SK-N-SH treated with all-trans-retinoic acid at 6 μM for 48 hours (cell line): ENCODE data around the gene ZC2HC1B.

Experiments
- ATAC-seq: fragments of 200-7000 bp; cut with Tn5 transposase; 3 replicates; pipeline ENCODE4 v1.9.1; 2020; ENCODE audit warnings: mild to moderate bottlenecking, moderate library complexity
- ARNTL ChIP-seq: fragments of 450-650 bp; formaldehyde crosslinking; IDR thresholded peaks from 2 replicates; pipeline ENCODE4 v1.5.0; 2020; ENCODE audit warnings: low read depth, mild to moderate bottlenecking, moderate library complexity, borderline replicate concordance
- BACH2 ChIP-seq: fragments of 250-450 bp; sonication (Bioruptor Pico); IDR thresholded peaks from 2 replicates; pipeline ENCODE4 v1.9.0; 2021; ENCODE audit warnings: mild to moderate bottlenecking, borderline replicate concordance
- CSDC2 ChIP-seq: fragments of 250-450 bp; sonication (Bioruptor Pico); IDR thresholded peaks from 2 replicates; pipeline ENCODE4 v1.5.0; 2020; ENCODE audit warnings: mild to moderate bottlenecking, moderate library complexity
- ESRRG ChIP-seq: fragments of 250-450 bp; sonication (Bioruptor Pico); IDR thresholded peaks from 2 replicates; pipeline ENCODE4 v1.6.1; 2021; ENCODE audit warnings: mild to moderate bottlenecking
- GLIS3 ChIP-seq: fragments of 250-450 bp; sonication (Bioruptor Pico); IDR thresholded peaks from 2 replicates; pipeline ENCODE4 v1.5.0; 2020; ENCODE audit warnings: mild to moderate bottlenecking, moderate library complexity
- ISL1 ChIP-seq: fragments of 250-450 bp; sonication (Bioruptor Pico); IDR thresholded peaks from 2 replicates; pipeline ENCODE4 v2.1.2; 2022; ENCODE audit warnings: mild to moderate bottlenecking, moderate library complexity
- OSR1 ChIP-seq: fragments of 250-450 bp; sonication (Bioruptor Pico); IDR thresholded peaks from 2 replicates; pipeline ENCODE4 v1.8.0; 2022; ENCODE audit warnings: moderate library complexity, mild to moderate bottlenecking, inconsistent platforms
- PPARA ChIP-seq: fragments of 250-450 bp; sonication (Bioruptor Pico); IDR thresholded peaks from 2 replicates; pipeline ENCODE4 v1.5.0; 2020; ENCODE audit warnings: mild to moderate bottlenecking, borderline replicate concordance
- RARB ChIP-seq: fragments of 250-450 bp; sonication (Bioruptor Pico); IDR thresholded peaks from 2 replicates; pipeline ENCODE4 v1.8.0; 2021; ENCODE audit warnings: mild to moderate bottlenecking, moderate library complexity
- SNAI2 ChIP-seq: fragments of 250-450 bp; sonication (Bioruptor Pico); IDR thresholded peaks from 2 replicates; pipeline ENCODE4 v1.5.0; 2020; ENCODE audit warnings: mild to moderate bottlenecking, moderate library complexity
- TCF4 ChIP-seq: fragments of 250-450 bp; sonication (Bioruptor Pico); IDR thresholded peaks from 2 replicates; pipeline ENCODE4 v1.8.0; 2021; ENCODE audit warnings: mild to moderate bottlenecking, moderate library complexity, borderline replicate concordance
- TOX ChIP-seq: fragments of 250-450 bp; sonication (Bioruptor Pico); IDR thresholded peaks from 2 replicates; pipeline ENCODE4 v1.8.0; 2021; ENCODE audit warnings: mild to moderate bottlenecking, moderate library complexity, borderline replicate concordance
- ZFP3 ChIP-seq: fragments of 250-450 bp; sonication (Bioruptor Pico); IDR thresholded peaks from 2 replicates; pipeline ENCODE4 v1.5.0; 2020; ENCODE audit warnings: mild to moderate bottlenecking, moderate library complexity
- ZFP30 ChIP-seq: fragments of 450-650 bp; formaldehyde crosslinking; IDR thresholded peaks from 2 replicates; pipeline ENCODE4 v1.5.0; 2022; ENCODE audit warnings: mild to moderate bottlenecking, moderate library complexity
- ZNF565 ChIP-seq: fragments of 450-650 bp; formaldehyde crosslinking; conservative IDR thresholded peaks from 2 replicates; pipeline ENCODE4 v1.5.0; 2020; ENCODE audit warnings: low read depth, mild to moderate bottlenecking, moderate library complexity
- ZNF8 ChIP-seq: fragments of 450-650 bp; formaldehyde crosslinking; IDR thresholded peaks from 2 replicates; pipeline ENCODE4 v1.5.0; 2020; ENCODE audit warnings: mild to moderate bottlenecking, moderate library complexity
- TF ChIP-seq, protein P1 (sequence below): fragments of 250-450 bp; sonication (Bioruptor Pico); IDR thresholded peaks from 2 replicates; pipeline ENCODE4 v1.5.1; 2020; ENCODE audit warnings: low read depth, mild to moderate bottlenecking, moderate library complexity
- TF ChIP-seq, protein P2 (sequence below): fragments of 250-450 bp; sonication (Bioruptor Pico); IDR thresholded peaks from 2 replicates; pipeline ENCODE4 v1.8.0; 2020; ENCODE audit warnings: mild to moderate bottlenecking, moderate library complexity, borderline replicate concordance
- TF ChIP-seq, protein P3 (sequence below): fragments of 250-450 bp; sonication (Bioruptor Pico); IDR thresholded peaks from 2 replicates; pipeline ENCODE4 v1.8.0; 2021; ENCODE audit warnings: low read depth, mild to moderate bottlenecking, moderate library complexity, borderline replicate concordance
- TF ChIP-seq, protein P4 (sequence below): fragments of 250-450 bp; sonication (Bioruptor Pico); IDR thresholded peaks from 2 replicates; pipeline ENCODE4 v1.5.1; 2021; ENCODE audit warnings: mild to moderate bottlenecking, moderate library complexity
- TF ChIP-seq, protein P5 (sequence below): fragments of 250-450 bp; sonication (Bioruptor Pico); IDR thresholded peaks from 2 replicates; pipeline ENCODE4 v1.5.0; 2020; ENCODE audit warnings: mild to moderate bottlenecking, moderate library complexity

The ZC2HC1B gene

DNA sequence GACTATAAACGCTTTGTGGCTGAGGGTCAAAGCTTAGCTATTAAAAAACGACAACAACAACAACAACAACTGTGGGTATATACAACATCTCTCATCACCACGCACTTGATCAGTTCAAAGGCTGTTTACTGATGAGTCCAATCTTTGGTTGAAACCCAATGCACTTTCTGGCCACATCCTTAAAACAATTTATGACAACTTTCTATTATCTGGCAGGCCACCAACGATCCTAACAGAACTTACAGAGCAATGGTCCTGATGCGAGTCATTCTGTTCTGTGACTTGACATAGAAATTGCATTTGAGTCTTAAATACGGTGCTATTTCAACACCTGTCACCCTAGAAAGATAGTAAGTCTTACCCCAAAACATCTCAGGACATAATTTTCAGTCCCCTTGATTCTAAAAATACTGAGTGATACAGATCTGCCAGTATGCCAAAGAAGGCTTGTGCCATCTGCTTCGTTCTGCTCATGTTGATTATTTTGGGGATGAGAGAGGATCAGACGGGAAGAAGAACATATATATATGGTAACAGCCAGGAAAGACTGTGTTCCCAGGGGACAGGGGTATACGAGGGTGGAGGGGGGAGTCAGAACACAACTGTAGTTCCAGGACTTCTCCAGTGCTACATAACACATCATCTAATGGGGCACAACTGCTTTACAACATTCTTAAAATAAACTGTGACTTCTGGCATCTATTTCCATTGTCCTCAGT is 87.9 kb downstream of the ZC2HC1B start:
- ATAC-seq, result no peak
- TF ChIP-seq, protein P1, sequence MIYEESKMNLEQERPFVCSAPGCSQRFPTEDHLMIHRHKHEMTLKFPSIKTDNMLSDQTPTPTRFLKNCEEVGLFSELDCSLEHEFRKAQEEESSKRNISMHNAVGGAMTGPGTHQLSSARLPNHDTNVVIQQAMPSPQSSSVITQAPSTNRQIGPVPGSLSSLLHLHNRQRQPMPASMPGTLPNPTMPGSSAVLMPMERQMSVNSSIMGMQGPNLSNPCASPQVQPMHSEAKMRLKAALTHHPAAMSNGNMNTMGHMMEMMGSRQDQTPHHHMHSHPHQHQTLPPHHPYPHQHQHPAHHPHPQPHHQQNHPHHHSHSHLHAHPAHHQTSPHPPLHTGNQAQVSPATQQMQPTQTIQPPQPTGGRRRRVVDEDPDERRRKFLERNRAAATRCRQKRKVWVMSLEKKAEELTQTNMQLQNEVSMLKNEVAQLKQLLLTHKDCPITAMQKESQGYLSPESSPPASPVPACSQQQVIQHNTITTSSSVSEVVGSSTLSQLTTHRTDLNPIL, result no peak
- TF ChIP-seq, protein P2, sequence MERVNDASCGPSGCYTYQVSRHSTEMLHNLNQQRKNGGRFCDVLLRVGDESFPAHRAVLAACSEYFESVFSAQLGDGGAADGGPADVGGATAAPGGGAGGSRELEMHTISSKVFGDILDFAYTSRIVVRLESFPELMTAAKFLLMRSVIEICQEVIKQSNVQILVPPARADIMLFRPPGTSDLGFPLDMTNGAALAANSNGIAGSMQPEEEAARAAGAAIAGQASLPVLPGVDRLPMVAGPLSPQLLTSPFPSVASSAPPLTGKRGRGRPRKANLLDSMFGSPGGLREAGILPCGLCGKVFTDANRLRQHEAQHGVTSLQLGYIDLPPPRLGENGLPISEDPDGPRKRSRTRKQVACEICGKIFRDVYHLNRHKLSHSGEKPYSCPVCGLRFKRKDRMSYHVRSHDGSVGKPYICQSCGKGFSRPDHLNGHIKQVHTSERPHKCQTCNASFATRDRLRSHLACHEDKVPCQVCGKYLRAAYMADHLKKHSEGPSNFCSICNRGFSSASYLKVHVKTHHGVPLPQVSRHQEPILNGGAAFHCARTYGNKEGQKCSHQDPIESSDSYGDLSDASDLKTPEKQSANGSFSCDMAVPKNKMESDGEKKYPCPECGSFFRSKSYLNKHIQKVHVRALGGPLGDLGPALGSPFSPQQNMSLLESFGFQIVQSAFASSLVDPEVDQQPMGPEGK (CRISPR knock-in tag), result no peak
- TF ChIP-seq ISL1 (CRISPR knock-in tag) (no peak), BACH2 (CRISPR knock-in tag) (no peak), GLIS3 (CRISPR knock-in tag) (no peak), ZFP3 (CRISPR knock-in tag) (no peak), PPARA (CRISPR knock-in tag) (no peak), SNAI2 (CRISPR knock-in tag) (no peak), ZFP30 (CRISPR knock-in tag) (no peak), RARB (CRISPR knock-in tag) (no peak), ARNTL (no peak), ESRRG (no peak), TCF4 (CRISPR knock-in tag) (no peak), CSDC2 (CRISPR knock-in tag) (no peak), TOX (CRISPR knock-in tag) (no peak), OSR1 (CRISPR knock-in tag) (no peak)
- TF ChIP-seq, protein P3, sequence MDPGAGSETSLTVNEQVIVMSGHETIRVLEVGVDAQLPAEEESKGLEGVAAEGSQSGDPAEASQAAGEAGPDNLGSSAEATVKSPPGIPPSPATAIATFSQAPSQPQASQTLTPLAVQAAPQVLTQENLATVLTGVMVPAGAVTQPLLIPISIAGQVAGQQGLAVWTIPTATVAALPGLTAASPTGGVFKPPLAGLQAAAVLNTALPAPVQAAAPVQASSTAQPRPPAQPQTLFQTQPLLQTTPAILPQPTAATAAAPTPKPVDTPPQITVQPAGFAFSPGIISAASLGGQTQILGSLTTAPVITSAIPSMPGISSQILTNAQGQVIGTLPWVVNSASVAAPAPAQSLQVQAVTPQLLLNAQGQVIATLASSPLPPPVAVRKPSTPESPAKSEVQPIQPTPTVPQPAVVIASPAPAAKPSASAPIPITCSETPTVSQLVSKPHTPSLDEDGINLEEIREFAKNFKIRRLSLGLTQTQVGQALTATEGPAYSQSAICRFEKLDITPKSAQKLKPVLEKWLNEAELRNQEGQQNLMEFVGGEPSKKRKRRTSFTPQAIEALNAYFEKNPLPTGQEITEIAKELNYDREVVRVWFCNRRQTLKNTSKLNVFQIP (CRISPR knock-in tag), result no peak
- TF ChIP-seq, protein P4, sequence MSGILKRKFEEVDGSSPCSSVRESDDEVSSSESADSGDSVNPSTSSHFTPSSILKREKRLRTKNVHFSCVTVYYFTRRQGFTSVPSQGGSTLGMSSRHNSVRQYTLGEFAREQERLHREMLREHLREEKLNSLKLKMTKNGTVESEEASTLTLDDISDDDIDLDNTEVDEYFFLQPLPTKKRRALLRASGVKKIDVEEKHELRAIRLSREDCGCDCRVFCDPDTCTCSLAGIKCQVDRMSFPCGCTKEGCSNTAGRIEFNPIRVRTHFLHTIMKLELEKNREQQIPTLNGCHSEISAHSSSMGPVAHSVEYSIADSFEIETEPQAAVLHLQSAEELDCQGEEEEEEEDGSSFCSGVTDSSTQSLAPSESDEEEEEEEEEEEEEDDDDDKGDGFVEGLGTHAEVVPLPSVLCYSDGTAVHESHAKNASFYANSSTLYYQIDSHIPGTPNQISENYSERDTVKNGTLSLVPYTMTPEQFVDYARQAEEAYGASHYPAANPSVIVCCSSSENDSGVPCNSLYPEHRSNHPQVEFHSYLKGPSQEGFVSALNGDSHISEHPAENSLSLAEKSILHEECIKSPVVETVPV (CRISPR knock-in tag), result no peak
- TF ChIP-seq, protein P5, sequence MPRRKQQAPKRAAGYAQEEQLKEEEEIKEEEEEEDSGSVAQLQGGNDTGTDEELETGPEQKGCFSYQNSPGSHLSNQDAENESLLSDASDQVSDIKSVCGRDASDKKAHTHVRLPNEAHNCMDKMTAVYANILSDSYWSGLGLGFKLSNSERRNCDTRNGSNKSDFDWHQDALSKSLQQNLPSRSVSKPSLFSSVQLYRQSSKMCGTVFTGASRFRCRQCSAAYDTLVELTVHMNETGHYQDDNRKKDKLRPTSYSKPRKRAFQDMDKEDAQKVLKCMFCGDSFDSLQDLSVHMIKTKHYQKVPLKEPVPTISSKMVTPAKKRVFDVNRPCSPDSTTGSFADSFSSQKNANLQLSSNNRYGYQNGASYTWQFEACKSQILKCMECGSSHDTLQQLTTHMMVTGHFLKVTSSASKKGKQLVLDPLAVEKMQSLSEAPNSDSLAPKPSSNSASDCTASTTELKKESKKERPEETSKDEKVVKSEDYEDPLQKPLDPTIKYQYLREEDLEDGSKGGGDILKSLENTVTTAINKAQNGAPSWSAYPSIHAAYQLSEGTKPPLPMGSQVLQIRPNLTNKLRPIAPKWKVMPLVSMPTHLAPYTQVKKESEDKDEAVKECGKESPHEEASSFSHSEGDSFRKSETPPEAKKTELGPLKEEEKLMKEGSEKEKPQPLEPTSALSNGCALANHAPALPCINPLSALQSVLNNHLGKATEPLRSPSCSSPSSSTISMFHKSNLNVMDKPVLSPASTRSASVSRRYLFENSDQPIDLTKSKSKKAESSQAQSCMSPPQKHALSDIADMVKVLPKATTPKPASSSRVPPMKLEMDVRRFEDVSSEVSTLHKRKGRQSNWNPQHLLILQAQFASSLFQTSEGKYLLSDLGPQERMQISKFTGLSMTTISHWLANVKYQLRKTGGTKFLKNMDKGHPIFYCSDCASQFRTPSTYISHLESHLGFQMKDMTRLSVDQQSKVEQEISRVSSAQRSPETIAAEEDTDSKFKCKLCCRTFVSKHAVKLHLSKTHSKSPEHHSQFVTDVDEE (CRISPR knock-in tag), result no peak

DNA sequence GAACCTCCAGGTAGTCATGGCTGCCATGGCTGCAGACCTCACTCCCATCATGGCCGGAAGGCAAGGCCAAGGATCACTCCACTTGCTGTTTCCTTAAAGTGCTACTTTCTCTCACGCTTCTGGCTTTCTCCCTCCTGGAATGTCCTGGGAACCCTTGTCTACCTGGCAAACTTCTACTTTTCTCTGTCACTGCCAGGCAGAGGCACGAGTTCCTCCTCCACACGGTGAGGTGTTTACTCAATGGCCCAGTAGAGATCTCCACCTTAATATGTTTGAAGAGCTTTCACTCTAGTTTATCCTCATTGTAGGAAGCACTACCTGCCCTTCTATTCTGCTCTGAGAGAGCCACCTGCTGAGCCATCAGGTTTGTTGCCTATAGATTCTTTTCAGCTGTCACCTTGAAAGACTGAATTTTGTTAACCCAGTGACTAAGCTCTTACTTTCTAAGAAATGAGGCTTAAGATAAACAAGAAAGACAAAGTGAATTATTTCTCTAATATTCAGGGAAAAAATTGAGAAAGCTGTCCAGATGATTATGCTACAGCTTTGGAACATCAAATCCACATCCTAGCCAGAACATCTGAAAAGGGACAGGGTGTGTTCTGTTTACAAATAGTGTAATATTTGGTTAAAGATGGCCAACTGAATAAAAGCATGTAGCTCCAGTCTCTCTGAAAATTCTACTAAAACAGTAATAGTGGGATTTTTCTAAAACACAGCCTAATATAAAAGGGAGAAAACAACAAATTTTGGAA is 88.8 kb downstream of the ZC2HC1B start:
- ATAC-seq, result no peak
- TF ChIP-seq ZNF8 (CRISPR knock-in tag) (no peak), PPARA (CRISPR knock-in tag) (no peak), ARNTL (no peak), ESRRG (no peak), GLIS3 (CRISPR knock-in tag) (no peak), SNAI2 (CRISPR knock-in tag) (no peak), OSR1 (CRISPR knock-in tag) (no peak), ZNF565 (CRISPR knock-in tag) (no peak), RARB (CRISPR knock-in tag) (no peak), ZFP3 (CRISPR knock-in tag) (no peak), TCF4 (CRISPR knock-in tag) (no peak)
- TF ChIP-seq, protein P4 (CRISPR knock-in tag), result no peak
- TF ChIP-seq, protein P2 (CRISPR knock-in tag), result no peak
- TF ChIP-seq, protein P3 (CRISPR knock-in tag), result no peak
